Stimulated activated CD4-positive, alpha-beta T cell treated with anti-CD3 and anti-CD28 coated beads, Interleukin-15, amount 100 ng/mL, for 48 hours (primary cell): ENCODE data around the gene MED13L.

Experiments used
- DNase-seq, 2 donors: peaks; one replicate each; pipeline ENCODE4 v3.0.0-alpha.2; 2020; ENCODE audit warnings: low read depth in 2 of 2

MED13L gene

GRCh38 chr12:116184763-116185162 lies 92.7 kb downstream of the MED13L start:
- no peak for DNase-seq

GRCh38 chr12:116183741-116184141 lies 93.8 kb downstream of the MED13L start:
- no peak for DNase-seq

GRCh38 chr12:116182359-116183063 lies 95.0 kb downstream of the MED13L start:
- no peak for DNase-seq

- DNase-seq, result no peak
Observed at GRCh38 chr12:116180448-116180847, 97.0 kb downstream of the MED13L start.

- DNase-seq, result no peak
Observed at GRCh38 chr12:116179384-116179783, 98.1 kb downstream of the MED13L start.

GRCh38 chr12:116177017-116177416 lies 100.5 kb downstream of the MED13L start:
- DNase-seq, result no peak

- DNase-seq, result no peak
Observed at GRCh38 chr12:116174904-116175303, 102.6 kb downstream of the MED13L start.

GRCh38 chr12:116174006-116174405 lies 103.5 kb downstream of the MED13L start:
- DNase-seq, result no peak

- DNase-seq, result peak; percentile 31 to 36
Observed at GRCh38 chr12:116172224-116172849, 105.2 kb downstream of the MED13L start.

GRCh38 chr12:116171549-116171948 lies 105.9 kb downstream of the MED13L start:
- no peak for DNase-seq

- no peak for DNase-seq
Observed at GRCh38 chr12:116169071-116169470, 108.4 kb downstream of the MED13L start.

- no peak for DNase-seq
Observed at GRCh38 chr12:116166306-116166705, 111.2 kb downstream of the MED13L start.

GRCh38 chr12:116165036-116165425 lies 112.5 kb downstream of the MED13L start:
- DNase-seq, result no peak

- no peak for DNase-seq
Observed at GRCh38 chr12:116164250-116165035, 113.0 kb downstream of the MED13L start.

GRCh38 chr12:116162071-116162470 lies 115.4 kb downstream of the MED13L start:
- DNase-seq, result no peak

- no peak for DNase-seq
Observed at GRCh38 chr12:116161588-116161987, 115.9 kb downstream of the MED13L start.

GRCh38 chr12:116160883-116161458 lies 116.5 kb downstream of the MED13L start:
- no peak for DNase-seq

GRCh38 chr12:116160231-116160630 lies 117.3 kb downstream of the MED13L start:
- no peak for DNase-seq

GRCh38 chr12:116159593-116160200 lies 117.8 kb downstream of the MED13L start:
- DNase-seq, result no peak

- DNase-seq, result no peak
Observed at GRCh38 chr12:116159175-116159574, 118.3 kb downstream of the MED13L start.

- no peak for DNase-seq
Observed at GRCh38 chr12:116157845-116158267, 119.6 kb downstream of the MED13L start.

- DNase-seq, result no peak
Observed at GRCh38 chr12:116156614-116157013, 120.9 kb downstream of the MED13L start.
